Hypothalamus (tissue), 51 donors: ENCODE results near the gene ITGA1.
"Not testable (repeated sequence)": the region's sequence is repeated elsewhere in the genome, so short reads cannot be mapped to it uniquely, and the experiment has no call there.

Source experiments
- DNase-seq, 51 donors: peaks; one replicate each; lab custom pipeline; 2025; lab: John Stamatoyannopoulos, UW

Gene ITGA1

GRCh38 chr5:52825826-52826225, 38.1 kb downstream of the ITGA1 start:
- DNase-seq: no peak

DNA sequence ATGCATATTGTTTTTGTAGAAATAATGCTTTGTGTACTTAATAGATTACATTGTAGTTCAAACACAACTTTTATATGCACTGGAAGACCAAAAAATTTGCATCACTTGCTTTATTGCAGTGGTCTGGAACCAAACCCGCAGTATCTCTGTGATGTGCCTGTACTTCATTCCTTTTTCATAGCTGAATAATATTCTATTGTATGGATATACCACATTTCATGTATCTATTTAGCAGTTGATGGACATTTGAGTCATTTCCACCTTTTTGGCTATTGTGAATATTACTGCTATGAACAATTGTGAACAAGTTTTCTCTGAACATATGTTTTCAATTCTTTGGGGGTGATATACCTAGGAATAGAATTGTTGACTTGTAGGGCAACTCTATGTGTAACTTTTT, 40.1 kb downstream of the ITGA1 start:
- DNase-seq: no peak

DNA sequence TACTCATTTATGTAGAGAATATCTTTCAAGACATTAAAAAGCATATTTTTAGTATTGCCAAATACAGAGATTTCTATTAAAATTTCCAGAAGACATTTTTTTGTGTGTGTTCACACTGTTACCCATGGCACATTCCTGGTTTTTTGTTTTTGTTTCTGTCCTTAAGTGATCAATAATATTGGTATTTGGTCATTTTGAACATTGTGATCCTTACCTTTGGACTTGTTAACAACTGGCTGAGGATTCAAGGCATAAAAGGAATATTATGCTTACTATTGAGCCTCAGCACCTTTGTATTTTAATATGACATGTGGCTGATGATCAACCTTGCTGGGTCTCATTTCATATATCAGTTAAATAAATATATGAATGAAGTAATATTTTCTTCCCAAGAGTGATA, 41.9 kb downstream of the ITGA1 start:
- DNase-seq: no peak

GRCh38 chr5:52830650-52831049, 42.9 kb downstream of the ITGA1 start:
- no peak for DNase-seq

GRCh38 chr5:52831786-52832511, 44.2 kb downstream of the ITGA1 start:
- DNase-seq: no peak

DNA sequence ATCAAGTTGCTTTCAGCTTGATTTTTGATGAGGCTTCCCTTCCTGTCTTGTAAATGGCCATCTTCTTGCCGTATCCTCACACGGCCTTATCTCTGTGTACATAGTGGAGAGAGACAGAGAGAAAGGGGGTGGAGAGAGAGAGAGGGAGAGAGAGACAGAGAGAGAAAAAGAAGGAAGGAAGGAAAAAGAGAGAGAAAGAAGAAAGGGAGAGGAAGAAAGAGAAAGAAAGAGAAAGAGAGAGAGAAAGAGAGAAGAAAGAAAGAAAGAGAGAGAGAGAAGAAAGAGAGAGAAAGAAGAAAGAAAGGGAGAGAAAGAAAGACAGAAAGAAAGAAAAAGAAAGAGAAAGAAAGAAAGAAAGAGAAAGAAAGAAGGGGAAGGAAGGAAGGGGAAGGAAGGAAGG, 46.6 kb downstream of the ITGA1 start:
- DNase-seq: no peak

DNA sequence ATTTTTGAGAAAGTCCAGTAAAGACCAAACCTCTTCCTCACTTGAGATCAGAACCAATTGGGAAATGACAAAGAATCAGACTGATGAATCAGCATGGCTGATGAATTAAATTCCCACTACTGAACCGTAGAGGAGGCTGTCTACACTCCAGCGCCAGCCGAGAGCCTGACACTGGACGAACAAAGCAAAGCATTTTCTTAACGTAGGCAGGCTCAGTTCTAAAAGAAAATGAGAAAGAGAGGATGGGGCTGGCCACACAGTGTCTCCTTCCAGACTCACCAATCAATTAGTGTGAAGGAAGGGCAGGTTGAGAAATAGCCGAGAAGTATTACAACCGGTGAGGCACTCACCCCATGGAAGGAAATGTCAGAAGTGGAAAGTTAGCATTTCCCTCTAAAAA, 49.4 kb downstream of the ITGA1 start:
- DNase-seq: peak in 20 of 51 donors; percentile 1 to 28 (median 12)

DNA sequence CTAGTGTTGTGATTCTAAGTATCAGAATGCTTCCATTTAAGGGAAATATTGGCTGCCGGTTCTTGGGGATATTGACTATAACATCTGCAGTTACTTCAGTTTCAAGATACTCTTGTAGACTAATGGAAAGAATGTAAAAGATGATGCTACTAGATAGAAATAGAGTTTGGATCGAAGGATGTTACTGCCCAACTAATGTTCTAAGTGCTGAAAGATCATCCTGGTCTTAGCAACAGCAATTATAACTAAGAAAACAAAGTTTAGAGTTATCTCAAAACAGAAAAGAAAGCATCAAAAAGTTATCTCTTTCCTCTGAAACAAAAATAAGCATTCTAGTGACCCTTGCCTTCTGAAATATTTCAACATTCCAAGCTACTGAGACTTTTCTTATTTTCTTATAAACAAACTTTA, 49.9 kb downstream of the ITGA1 start:
- no peak for DNase-seq

- no peak for DNase-seq
Measured at GRCh38 chr5:52838326-52839015, 50.8 kb downstream of the ITGA1 start.

DNA sequence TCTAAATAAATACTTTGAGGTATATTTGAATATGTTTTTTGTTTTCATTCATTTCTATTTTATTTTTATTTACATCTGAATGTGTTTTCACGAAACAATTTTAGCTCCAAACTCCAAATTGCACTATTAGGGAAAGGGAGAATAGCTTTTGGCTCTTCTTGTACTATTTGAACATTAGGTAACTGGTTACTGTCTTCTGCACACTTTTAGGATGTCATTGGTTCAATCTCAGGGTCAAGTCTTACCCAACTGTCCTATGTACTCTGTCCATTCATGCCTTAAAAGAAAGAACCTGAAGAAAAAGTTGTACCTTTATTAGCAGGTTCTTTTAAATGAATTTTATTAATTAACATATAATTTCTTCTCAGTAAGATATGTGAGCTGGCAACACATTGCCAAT, 51.6 kb downstream of the ITGA1 start:
- no peak for DNase-seq

DNA sequence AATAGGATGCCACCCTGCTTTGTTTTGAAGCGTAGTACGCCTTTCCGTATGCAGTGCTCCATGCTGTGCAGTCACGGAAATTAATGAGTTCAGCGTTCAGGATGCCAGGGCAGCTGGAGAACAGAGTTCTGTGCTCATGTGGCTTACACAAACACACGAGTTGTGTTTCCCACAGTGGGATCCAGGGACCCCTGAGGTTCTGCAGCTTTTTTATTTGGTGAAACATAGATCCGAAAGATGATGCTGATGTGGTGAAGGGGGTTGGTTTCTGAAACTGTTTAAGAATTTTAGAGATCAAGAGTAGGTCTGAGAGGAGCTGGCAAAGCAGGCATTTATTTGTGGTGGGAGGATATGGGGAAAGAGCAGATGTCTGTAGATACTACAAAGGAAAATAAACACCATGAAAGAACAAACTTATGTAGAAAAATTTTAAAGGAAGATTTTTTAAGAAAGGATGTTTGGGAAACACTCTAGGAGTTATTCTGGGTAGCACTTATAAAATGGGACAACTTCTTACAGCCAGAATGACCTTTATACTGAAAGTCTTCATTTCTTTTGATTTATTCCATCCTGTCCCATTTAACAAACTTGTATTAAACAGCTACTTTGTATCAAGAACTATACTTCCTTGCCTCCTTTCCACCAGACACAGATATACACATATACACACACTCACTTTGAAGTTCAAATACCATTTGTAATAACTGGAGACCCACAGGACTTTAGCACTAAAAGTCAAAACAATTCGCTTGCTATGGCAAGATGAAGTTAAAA, 52.7 kb downstream of the ITGA1 start:
- DNase-seq: no peak

DNA sequence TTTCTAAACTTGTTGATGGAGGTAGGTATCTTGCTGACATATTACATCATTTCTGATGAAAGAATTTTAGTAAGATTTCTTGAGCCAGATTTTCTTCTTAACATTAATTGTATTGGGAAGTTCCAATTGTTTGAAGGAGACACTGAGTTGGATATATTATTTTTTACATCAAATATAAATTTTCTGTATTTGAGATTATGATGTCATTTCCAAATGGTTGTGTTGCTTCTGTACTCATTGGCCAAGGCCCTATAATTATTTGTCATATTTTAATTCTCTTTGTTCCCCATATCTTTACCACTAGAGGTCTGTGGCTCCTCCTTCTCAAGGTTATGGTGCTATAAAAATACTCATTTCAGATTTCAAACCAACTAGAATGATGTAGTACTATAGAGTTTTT, 53.4 kb downstream of the ITGA1 start:
- no peak for DNase-seq

GRCh38 chr5:52842111-52842510, 54.4 kb downstream of the ITGA1 start:
- DNase-seq: no peak

DNA sequence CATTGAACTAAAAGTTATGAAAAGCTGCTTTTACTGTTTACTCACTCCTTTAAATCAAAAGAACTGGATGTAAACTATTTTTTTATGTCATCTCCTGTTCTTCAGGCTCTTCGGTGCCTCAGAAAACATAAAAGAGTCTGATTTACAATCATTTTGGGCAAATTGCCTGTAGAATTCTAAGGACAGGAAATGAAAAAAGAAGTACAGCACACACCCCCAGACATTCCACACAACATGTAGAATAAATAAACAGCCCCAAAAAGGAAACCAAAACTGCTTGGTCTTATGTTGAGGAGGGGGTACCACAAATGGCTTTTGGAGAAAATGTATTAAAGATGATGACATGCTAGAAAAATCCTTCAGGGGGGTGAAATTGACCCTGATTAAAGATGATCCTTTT, 57.2 kb downstream of the ITGA1 start:
- no peak for DNase-seq

GRCh38 chr5:52846182-52846842, 58.6 kb downstream of the ITGA1 start:
- DNase-seq: no peak

DNA sequence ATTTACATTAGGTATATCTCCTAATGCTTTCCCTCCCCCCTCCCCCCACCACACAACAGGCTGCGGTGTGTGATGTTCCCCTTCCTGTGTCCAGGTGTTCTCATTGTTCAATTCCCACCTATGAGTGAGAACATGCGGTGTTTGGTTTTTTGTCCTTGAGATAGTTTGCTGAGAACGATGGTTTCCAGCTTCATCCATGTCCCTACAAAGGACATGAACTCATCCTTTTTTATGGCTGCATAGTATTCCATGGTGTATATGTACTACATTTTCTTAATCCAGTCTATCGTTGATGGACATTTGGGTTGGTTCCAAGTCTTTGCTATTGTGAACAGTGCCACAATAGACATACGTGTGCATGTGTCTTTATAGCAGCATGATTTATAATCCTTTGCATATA, 61.0 kb downstream of the ITGA1 start:
- DNase-seq: not testable (repeated sequence)

GRCh38 chr5:52849544-52849943, 61.8 kb downstream of the ITGA1 start:
- DNase-seq: no peak

GRCh38 chr5:52853650-52854049, 65.9 kb downstream of the ITGA1 start:
- no peak for DNase-seq

DNA sequence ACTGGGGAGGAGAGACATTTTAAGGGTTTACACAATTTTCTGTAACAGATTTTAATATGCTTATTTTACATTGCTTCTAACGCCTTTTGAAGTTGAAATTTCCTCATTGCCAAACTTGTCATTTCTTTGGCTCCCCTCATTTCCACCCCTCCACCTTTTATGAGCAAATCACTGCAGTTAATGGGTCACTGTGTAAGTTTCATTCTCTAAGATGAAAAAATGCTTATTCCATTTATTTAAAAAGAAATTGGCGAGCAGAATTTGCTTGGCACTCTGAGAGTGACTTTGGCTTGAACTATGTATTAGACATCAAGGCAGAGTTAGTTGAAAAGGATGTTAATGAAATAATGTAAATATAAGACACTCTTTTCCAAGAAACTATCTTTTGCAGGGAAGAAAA, 66.6 kb downstream of the ITGA1 start:
- DNase-seq: no peak

- no peak for DNase-seq
Measured at GRCh38 chr5:52854949-52855348, 67.2 kb downstream of the ITGA1 start.

DNA sequence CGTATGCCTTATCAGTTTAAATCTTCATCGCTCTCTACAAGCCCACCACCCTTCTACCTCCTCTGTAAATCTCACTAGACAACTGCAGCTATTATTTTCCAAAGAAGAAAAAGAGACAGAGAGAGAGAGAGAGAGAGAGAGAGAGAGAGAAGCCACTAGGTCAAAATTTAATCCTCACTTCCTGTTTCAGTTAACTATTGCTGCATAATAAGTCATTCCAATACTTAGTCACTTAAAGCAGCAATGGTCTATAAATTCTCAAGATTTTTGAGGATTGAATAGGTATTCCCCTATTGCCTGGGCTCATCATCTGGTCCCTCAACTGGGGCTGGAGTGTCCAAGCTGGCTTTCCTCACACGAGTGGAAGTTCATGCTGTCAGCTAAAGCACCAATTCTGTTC, 68.8 kb downstream of the ITGA1 start:
- no peak for DNase-seq
